Measurements from ENCODE around the gene BORCS5. TPM values are rescaled to one million over a fixed set of nuclear protein-coding genes. Genes with fewer than 3 reads are reported as not detected.
A peak's percentile ranks its signal among the peaks of the same experiment; 100 is the strongest.
"Not testable (repeated sequence)": the region's sequence is repeated elsewhere in the genome, so short reads cannot be mapped to it uniquely, and the experiment has no call there.

Gene BORCS5
- polyA plus RNA-seq, 4 donors, result 7.6 to 8.9 (median 8.0) TPM

DNA sequence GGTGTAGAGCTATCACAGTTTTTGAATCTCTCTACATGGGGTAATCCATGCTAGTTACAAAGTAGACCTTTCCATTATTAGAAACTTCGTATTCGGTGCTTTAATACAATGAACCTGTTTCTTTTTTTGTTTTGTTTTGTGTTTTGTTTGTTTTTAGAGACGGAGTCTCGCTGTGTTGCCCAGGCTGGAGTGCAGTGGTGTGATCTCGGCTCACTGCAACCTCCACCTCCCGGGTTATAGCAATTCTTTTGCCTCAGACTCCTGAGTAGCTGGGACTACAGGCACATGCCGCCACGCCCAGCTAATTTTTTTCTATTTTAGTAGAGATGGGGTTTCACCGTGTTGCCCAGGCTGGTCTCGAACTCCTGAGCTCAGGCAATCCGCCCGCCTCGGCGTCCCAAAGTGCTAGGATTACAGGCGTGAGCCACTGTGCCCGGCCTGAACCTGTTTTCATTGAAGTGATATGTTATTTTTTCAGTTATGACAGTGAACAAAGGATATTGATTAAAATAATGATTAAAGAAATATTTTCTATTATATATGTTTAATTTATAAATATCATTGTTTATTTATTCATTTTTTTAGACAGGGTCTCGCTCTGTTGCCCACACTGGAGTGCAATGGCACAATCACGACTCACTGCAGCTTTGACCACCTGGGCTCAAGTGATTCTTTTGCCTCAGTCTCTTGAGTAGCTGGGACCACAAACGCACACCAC lies 5.3 kb upstream of the BORCS5 start:
- not testable (repeated sequence) for DNase-seq (ENCODE audit: low read depth in 4 of 4, low spot score in 3 of 4)

DNA sequence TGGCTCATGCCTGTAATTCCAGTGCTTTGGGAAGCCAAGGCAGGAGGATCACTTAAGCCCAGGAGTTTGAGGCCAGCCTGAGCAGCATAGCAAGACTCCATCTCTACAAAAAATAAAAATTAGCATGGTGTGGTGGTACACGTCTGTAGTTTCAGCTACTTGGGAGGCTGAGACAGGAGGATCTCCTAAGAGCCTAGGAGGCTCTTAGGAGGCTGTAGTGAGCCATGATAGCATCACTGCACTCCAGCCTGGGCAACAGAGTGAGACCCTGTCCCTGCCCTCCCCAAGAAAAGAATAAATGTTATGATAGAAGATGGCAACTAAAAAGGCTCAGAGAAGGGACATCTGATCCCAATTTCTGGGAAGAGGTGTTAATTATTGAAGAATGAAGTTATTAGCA lies 3.6 kb upstream of the BORCS5 start:
- no peak for DNase-seq (ENCODE audit: low read depth in 4 of 4, low spot score in 3 of 4)

DNA sequence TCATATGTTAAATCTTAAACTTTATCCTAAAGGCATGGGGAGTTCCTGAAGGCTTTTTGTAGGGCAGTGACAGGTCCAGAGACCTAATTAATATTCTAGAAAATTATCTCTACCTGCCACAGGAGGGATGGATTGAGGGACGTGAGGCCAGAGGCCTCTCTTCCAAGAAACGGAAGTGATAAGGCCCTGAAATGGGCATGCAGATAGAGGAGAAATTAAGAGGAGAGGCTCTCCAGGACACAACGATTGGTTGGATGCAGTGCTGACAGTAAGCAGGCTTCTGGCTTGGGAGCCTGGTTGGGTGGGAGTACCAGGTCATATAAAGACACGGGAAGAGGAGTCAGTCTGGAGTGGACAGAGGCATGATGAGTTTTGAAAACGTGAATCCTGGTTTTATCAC lies 3.1 kb upstream of the BORCS5 start:
- no peak for DNase-seq (ENCODE audit: low read depth in 4 of 4, low spot score in 3 of 4)

DNA sequence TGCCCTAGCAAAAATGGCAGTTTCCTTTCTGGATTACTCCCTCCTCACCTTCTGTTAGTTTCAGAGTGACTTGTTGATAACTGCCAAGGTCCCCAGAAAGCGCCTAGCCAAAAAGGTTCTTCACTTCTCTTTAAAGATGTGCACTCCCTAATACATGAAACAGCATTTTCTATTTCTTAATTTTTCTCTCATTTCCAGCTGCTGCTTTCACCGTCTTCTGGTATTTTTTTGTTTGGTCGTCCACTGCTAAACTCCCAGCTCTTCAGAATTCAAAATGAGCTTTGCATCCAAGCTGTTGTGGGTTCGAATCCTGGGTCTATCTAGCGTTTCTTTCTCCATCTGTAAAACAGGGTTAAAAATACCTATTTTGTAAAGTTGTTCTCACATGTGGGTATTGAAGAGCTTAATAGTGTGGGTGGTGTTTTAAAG lies 397 bp upstream of the BORCS5 start:
- no peak for DNase-seq (ENCODE audit: low read depth in 4 of 4, low spot score in 3 of 4)

DNA sequence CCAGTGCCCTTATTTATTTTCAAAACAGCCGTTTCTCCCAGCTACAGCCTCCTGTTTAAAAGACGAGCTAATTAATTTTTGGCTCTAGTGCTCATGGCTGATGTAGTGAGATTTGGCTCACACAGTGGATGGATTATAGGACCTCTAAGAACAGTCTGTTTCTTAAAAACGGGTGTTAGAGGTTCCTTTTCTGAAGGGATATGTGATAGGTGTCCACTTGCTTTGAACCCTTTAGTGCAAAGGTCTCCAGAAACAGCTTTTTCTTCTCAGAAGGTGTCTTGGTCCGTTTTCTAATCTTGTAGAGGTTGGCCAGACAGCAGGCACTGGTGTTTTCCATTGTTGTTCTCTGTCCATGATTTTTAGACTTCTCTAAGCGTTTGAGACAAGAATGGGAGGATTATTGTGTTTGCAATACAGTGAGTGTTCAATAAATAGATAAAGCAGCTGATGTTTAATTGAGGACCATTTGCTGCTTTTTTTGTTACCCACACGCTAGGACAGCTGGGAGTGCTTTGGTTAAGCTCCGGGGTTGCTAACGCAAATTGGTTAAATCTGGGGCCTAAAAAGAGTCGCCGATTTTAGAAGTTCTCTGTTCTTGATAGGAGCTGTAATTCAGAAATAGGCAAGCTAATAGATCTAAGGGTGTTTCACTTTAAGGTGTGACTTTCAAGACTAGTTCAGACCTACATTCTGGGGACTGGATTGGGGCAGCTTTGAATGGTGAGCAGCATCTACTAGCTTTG lies 1.0 kb downstream of the BORCS5 start:
- DNase-seq (ENCODE audit: low read depth in 4 of 4, low spot score in 3 of 4), result no peak

DNA sequence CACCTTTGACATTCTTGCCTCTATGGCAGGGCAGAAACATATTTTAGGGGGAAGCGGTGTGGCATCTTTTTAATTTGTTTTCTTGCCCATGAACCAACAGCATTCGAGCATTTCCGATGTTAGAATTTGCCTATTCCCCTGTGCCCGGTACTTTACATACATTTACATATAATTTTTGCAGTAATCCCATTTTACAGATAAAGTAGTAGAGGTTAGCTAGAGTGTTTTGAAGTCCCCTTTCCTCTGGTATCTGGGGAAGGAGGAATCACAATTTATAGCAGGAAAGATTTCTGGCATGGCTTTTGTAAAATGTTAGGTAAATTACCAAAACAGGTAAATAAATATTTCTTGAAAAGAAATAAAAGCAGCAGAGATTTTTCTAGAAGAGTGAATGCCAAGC lies 1.6 kb downstream of the BORCS5 start:
- no peak for DNase-seq (ENCODE audit: low read depth in 4 of 4, low spot score in 3 of 4)

DNA sequence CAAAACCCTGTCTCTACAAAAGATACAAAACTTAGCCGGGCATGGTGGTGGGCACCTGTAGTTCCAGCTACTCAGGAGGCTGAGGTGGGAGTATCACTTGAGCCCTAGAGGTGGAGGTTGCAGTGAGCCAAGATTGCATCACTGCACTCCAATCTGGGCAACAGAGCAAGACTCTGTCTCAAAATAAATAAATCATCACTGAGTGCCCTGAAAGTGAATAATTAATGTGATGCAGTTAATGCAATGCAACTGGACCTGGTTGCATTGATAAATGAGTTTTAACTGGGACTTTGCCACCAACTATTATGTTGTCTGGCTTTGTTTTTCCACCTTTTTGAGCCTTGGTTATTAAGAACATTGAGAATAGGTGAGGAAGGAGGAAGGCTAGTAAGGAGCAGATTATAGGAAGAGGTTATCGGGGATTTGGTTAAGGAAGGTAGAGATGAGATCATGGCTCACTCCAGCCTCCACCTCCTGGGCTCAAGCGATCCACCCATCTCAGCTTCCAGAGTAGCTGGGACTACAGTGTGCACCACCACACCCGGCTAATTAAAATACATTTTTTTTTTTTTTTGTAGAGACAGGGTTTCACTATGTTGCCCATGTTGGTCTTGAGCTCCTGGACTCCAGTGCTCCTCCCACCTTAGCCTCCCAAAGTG lies 8.0 kb downstream of the BORCS5 start:
- DNase-seq (ENCODE audit: low read depth in 4 of 4, low spot score in 3 of 4), result no peak

DNA sequence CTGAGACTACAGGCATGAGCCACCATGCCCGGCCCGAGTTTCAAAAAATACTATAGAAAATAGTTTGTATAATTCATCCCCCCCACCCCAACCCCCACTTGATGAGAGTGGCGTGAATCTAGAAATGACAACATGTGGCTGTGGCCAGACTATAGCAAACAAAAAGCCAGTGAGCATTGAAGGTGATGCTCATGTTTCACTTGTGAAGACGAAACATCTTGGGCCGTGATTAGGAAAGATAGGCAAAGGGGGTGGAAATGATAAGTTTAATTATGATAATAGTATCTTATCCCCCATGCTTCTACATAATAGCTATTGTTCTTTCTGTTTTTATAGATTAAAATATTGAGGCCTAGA lies 8.5 kb downstream of the BORCS5 start:
- no peak for DNase-seq (ENCODE audit: low read depth in 4 of 4, low spot score in 3 of 4)

DNA sequence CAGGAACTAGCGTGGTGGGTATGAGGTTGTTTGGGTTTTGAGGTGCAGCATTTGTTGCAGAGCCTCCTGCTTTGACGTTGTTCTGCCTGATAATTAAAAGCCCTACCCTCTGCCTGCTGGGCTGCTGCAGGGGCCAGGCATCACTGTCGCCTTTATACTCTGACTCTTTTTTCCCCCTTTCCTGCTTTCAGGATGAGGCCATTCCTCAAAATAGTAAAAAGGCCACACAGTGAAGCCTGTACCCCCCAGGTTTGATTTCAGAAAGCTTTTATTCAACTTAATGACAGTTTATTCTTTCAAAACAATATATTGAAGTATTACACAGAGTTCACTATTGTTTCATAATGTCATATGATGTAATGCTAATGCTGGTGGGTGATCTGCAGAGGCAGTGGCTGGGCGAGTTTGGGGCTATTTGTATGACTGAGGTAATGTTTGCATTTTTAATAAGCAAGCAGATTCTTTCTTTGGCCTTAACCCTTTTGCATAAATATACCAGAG lies 9.1 kb downstream of the BORCS5 start:
- DNase-seq (ENCODE audit: low read depth in 4 of 4, low spot score in 3 of 4), result no peak

DNA sequence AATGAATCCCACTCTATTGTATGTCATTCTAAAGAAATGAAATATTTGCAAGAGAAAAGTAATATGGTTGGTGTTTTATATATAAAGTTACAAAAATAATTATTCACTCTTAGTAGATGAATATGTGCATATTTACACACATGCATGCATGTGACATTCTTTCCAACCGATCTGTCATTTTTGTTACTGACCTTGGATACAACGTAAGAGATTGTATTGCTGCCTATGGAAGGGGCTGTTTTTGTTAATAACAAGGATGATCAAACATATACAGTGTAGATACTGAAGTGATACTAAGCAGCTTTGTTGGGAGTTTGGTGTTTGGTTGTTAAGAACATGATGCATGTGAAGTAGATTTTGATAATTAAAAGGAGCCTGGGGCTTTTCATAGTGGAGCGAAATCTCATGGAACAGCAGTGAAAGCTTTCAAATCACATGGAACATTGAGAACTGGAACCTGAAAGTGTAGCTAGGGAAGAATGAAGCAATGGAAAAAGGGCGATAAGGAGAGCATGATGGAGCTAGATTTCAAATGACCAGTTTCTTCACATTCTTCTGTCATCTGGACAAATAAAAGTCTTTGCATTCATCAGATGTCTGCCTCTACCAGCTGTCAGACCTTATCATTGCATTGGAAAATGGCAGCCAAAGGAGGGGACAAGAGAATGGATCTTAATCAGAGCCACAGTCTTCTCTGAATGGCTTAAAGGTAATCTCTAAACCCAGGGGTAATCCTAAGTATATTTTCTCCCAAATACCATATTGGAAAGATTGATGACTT lies 10.0 kb downstream of the BORCS5 start:
- no peak for DNase-seq (ENCODE audit: low read depth in 4 of 4, low spot score in 3 of 4)

DNA sequence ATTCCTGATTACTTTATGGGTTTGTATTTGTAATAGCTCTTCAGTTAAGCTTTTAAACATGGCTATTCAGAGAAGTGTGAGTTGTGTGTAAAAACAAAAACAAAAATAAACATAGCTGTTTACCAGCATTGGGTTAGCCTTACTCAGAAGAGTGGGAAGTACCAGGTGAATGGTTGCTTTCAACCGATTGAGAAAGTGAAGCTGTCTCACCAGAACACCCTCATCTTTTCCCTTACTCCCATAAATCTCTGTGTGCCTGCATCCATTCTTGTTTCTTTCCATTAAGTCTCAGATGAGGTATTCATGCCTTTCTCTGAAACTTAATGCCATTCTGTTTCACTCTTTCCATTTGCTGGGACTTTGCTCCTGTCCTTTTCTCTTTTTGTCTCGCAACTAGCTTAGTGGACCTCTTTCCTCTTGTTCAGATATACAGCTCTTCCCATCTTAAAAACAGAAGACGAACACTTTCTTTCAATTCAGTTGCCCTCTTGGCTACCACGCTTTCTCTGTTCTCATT lies 10.7 kb downstream of the BORCS5 start:
- DNase-seq (ENCODE audit: low read depth in 4 of 4, low spot score in 3 of 4), result no peak

DNA sequence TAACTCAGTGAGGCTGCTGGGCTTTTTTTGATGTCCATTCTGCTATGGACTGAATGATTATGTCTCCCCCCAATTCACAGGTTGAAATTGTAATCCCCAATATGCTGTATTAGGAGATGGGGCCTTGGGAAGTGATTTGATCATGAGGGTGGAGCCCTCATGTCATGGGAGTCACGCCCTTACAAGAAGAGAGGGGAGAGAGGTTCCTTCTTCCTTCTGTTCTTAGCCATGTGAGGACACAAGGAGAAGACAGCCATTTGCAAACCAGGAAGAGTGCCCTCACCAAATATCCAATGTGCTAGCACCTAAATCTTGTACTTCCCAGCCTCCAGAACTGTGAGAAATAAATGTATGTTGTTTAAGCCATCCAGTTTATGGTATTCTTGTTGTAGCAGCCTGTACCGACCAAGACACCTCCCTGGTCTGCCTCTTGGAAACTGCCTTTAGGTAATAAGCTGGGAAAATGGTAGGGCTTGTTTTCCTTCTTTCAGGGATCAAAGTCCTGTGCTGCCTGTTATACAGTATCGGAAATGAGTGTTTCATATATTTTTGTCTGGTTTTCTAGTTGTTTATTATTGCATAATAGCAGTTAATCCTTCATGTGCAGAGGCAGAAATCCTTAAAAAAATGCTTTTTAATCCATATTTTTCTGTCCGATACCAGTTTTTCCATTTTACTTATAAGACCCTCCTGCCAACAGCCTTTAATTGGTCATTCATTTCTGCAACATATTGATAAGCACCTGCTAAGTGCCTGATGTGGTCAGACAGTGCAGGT lies 16.3 kb downstream of the BORCS5 start:
- no peak for DNase-seq (ENCODE audit: low read depth in 4 of 4, low spot score in 3 of 4)

DNA sequence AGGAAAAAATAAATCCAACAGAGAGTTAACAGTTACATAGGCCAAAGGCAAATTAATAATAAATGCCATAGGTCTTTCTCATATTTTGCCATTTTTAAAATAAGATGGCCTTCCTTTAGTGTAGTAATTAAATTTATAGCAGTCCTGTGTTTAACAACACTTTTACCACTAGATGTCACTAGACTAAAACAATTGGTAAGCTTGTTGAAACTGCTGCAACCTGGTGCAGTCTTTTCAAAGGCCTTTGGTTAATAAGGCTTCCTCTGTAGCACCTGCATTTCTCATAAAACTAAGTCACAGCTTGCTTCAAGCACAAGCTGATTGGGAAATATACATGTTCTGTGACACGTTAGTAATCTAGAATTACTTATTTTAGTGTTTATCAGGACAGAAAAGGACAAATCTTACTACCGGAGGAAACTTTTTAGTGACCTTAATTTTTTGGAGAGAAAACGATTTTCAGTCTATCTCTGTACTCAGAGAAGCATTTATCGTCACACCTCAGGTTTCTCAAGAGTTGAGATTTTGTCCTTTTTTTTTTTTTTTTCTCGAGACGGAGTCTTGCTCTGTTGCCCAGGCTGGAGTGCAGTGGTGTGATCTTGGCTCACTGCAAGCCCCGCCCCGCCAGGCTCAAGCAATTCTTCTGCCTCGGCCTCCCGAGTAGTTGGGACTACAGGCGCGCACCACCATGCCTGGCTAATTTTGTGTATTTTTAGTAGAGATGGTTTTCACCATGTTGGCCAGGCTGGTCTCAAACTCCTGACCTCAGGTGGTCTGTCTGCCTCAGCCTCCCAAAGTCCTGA lies 20.0 kb downstream of the BORCS5 start:
- peak in 2 of 4 donors; percentile 61 to 65 for DNase-seq (ENCODE audit: low read depth in 4 of 4, low spot score in 3 of 4)

DNA sequence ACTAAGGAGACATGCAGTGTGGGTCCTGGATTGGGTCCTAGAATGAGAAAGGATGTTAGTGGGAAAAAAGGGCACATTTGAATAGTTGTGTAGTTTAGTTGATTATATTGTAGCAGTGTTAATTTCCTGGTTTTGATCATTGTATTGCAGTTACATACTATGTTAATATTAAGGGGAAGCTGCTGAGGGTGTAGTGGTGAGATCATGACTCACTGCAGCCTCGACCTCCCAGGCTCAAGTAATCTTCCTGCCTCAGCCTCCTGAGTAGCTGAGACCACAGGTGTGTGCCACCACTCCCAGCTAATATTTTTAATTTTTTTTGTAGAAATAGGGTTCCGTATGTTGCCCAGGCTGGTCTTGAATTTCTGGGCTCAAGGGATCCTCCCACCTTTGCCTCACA lies 21.7 kb downstream of the BORCS5 start:
- DNase-seq (ENCODE audit: low read depth in 4 of 4, low spot score in 3 of 4), result no peak

DNA sequence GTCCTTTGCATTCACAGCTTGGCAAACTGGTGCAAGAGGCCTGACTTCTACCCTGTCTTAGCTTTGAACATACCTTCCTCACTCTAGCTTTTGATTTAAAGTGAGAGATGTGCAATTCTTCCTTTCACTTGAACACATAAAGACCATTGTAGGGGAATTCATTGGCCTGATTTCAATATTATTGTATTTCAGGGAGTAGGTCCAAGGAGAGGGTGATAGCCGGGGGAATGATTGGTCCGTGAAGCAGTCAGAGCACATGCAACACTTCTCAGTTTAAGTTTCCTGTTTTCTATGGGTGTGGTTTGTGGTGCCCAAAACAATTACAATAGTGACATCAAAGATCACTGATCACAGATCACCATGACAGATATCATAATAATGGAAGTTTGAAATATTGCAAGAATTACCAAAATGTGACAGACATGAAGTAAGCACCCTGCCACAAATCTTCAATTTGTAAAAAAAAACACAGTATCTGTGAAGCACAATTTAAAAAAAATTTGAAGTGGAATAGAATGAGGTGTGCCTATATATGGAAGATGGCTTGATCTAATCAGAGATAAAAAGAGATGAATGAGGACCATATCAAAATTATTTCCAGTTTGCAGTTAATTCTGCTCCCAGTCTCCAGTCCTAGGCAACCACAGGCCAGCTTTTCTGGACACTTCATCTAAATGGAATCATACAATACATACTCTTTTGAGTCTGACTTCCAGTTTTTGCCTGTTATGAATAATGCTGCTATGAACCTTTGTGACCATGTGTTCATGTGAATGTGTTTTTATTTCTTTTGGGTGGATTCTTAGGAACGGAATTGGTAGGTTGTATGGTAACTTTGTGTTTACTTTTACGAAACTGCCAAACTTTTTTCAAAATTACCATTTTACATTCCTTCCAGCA lies 23.2 kb downstream of the BORCS5 start:
- DNase-seq (ENCODE audit: low read depth in 4 of 4, low spot score in 3 of 4), result no peak

DNA sequence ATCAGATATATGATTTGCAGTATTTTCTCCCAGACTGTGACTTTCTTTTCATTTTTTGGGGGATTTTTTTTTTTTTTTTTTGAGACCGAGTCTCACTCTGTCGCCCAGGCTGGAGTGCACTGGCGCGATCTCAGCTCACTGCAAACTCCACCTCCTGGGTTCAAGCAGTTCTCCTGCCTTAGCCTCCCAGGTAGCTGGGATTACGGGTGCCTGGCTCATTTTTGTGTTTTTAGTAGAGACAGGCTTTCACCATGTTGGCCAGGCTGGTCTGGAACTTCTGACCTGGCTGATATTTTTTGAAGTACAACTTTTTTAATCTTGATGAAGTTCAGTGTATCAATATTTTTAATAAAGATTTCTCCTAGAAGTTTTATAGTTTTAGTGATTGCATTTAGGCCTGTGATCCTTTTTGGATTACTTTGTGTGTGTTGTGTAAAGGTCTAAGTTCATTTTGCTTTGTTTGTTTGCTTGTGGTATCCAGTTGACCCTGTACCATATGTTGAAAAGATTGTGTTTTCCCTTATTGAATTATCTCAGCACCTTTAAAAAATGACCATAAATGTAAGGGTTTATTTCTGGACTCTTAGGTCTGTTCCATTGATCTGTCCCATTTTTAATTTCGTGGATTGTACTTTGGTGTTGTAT lies 24.2 kb downstream of the BORCS5 start:
- DNase-seq (ENCODE audit: low read depth in 4 of 4, low spot score in 3 of 4), result no peak

DNA sequence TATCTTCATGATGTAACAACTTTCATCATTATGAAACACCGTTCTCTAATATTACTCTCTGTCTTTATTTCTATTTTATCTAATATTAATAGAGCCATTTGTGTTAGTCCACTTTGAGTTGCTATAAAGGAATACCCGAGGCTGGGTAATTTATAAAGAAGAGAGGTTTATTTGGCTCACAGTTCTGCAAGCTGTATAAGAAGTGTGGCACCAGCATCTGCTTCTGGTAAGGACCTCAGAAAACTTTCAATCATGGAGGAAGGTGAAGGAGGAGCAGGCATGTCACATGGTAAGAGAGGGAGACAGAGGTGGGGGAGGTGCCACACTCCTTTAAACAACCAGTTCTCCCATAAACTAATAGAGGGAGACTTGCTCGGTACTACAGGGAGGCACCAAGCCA lies 25.1 kb downstream of the BORCS5 start:
- no peak for DNase-seq (ENCODE audit: low read depth in 4 of 4, low spot score in 3 of 4)

Data from left renal pelvis (tissue), 4 donors.